ENCODE results near the gene CACNA2D3.

- TF ChIP-seq EZH2 (IDR thresholded peaks at IDR 0.05; ENCODE audit: low read length, unreplicated experiment) (no peak), CTCF (conservative IDR thresholded peaks at IDR 0.05; ENCODE audit: low read depth, low read length) (no peak), EZH2phosphoT487 (IDR thresholded peaks at IDR 0.05; ENCODE audit: borderline replicate concordance, low read length) (no peak)
Measured at GRCh38 chr3:54196360-54196991, 74.1 kb downstream of the CACNA2D3 start.
